Measurements from ENCODE around the gene RNF111. TPM values are rescaled to one million over a fixed set of nuclear protein-coding genes. Genes with fewer than 3 reads are reported as not detected.

RNF111 gene
- total and polyA plus RNA-seq, 10 of the 15 experiments (the other 5 are each of a cell fraction or from before 2014, with no cell fraction given), result 8.6 to 34.7 (median 15.7) TPM

DNA sequence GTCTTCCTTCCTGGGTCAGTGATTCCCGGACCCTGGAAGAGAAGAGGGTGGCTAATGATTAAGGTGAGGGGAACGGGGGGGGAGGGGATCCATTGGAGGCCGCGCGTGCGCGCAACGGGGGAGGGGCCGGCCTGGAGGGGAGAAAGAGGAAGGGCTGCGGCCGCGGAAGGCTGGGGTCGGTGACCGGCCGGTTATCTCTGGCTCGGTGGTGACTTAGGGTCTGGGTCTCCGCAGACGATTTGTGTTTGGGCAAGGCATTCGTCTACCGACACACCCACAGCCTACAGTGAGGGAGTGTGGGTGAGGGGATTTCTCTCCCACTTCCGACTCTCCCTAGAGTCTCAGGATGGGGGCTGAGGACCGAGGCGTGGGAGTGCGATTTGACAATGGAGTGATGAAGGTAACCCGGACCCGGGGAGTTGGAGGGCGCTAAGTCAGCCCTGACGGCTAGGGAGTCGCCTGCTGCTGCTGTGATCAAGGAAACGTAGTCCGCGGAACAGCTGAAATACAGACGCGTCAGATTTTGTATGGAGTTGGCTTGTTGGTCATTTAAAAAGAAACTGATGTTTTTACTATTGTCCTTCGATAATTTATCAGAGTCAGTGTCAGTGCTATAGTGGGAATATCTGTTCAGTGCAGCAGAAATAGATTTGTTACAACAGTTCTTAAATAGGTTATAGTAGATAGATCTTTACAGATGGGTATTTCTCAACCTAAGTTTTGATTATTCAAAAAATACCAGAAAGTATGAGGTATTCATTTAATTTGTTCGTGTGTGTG is 733 bp downstream of the RNF111 start (continued):
- TF ChIP-seq NR2F1 (conservative IDR thresholded peaks at IDR 0.05) (no peak), BHLHE40 (IDR thresholded peaks at IDR 0.05; ENCODE audit: borderline replicate concordance in 1 of 2, low read depth in 2 of 2, low read length in 1 of 2) (peak in 1 of 2 experiments; percentile 14; a peak in 1 of 4 replicates), EGR1 (IDR thresholded peaks at IDR 0.05; ENCODE audit: borderline replicate concordance in 1 of 2, low read depth in 2 of 2, low read length in 2 of 2) (peak in 1 of 2 experiments; percentile 56; a peak in 1 of 3 replicates), SRF (IDR thresholded peaks at IDR 0.05; ENCODE audit: low read depth in 2 of 2, low read length in 2 of 2) (no peak), RB1 (IDR thresholded peaks at IDR 0.05; ENCODE audit: borderline replicate concordance) (no peak), NR2C1 (IDR thresholded peaks at IDR 0.05) (no peak), KDM1A (IDR thresholded peaks at IDR 0.05; ENCODE audit: borderline replicate concordance) (no peak), PML (IDR thresholded peaks at IDR 0.05; ENCODE audit: low read length) (peak; percentile 51; the same call in 1 of the 2 replicates), HDGF (IDR thresholded peaks at IDR 0.05) (no peak), POLR2AphosphoS5 (IDR thresholded peaks at IDR 0.05; ENCODE audit: low read length) (no peak), GABPA (IDR thresholded peaks at IDR 0.05; ENCODE audit: low read depth) (no peak), ETV6 (conservative IDR thresholded peaks at IDR 0.05 in 1 of 2, IDR thresholded peaks at IDR 0.05 in 1 of 2; ENCODE audit: borderline replicate concordance in 1 of 2, low read depth in 1 of 2) (no peak), CEBPB (IDR thresholded peaks at IDR 0.05; ENCODE audit: borderline replicate concordance in 1 of 2, low read depth in 2 of 2, low read length in 2 of 2) (no peak), KLF5 (IDR thresholded peaks at IDR 0.05; ENCODE audit: partially characterized antibody) (no peak), SMARCA5 (IDR thresholded peaks at IDR 0.05) (no peak)
- TF ChIP-seq, protein P1, sequence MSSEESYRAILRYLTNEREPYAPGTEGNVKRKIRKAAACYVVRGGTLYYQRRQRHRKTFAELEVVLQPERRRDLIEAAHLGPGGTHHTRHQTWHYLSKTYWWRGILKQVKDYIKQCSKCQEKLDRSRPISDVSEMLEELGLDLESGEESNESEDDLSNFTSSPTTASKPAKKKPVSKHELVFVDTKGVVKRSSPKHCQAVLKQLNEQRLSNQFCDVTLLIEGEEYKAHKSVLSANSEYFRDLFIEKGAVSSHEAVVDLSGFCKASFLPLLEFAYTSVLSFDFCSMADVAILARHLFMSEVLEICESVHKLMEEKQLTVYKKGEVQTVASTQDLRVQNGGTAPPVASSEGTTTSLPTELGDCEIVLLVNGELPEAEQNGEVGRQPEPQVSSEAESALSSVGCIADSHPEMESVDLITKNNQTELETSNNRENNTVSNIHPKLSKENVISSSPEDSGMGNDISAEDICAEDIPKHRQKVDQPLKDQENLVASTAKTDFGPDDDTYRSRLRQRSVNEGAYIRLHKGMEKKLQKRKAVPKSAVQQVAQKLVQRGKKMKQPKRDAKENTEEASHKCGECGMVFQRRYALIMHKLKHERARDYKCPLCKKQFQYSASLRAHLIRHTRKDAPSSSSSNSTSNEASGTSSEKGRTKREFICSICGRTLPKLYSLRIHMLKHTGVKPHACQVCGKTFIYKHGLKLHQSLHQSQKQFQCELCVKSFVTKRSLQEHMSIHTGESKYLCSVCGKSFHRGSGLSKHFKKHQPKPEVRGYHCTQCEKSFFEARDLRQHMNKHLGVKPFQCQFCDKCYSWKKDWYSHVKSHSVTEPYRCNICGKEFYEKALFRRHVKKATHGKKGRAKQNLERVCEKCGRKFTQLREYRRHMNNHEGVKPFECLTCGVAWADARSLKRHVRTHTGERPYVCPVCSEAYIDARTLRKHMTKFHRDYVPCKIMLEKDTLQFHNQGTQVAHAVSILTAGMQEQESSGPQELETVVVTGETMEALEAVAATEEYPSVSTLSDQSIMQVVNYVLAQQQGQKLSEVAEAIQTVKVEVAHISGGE (CRISPR knock-in tag; IDR thresholded peaks at IDR 0.05), result no peak
- TF ChIP-seq, protein P2, sequence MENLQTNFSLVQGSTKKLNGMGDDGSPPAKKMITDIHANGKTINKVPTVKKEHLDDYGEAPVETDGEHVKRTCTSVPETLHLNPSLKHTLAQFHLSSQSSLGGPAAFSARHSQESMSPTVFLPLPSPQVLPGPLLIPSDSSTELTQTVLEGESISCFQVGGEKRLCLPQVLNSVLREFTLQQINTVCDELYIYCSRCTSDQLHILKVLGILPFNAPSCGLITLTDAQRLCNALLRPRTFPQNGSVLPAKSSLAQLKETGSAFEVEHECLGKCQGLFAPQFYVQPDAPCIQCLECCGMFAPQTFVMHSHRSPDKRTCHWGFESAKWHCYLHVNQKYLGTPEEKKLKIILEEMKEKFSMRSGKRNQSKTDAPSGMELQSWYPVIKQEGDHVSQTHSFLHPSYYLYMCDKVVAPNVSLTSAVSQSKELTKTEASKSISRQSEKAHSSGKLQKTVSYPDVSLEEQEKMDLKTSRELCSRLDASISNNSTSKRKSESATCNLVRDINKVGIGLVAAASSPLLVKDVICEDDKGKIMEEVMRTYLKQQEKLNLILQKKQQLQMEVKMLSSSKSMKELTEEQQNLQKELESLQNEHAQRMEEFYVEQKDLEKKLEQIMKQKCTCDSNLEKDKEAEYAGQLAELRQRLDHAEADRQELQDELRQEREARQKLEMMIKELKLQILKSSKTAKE (IDR thresholded peaks at IDR 0.05; ENCODE audit: low read depth, poor library complexity, severe bottlenecking), result no peak
- TF ChIP-seq, protein P3, sequence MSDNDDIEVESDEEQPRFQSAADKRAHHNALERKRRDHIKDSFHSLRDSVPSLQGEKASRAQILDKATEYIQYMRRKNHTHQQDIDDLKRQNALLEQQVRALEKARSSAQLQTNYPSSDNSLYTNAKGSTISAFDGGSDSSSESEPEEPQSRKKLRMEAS (IDR thresholded peaks at IDR 0.05; ENCODE audit: low read depth, low read length), result 0 out of 2 replicates have a peak, but pooled peaks have one; percentile 27
- TF ChIP-seq, protein P4, sequence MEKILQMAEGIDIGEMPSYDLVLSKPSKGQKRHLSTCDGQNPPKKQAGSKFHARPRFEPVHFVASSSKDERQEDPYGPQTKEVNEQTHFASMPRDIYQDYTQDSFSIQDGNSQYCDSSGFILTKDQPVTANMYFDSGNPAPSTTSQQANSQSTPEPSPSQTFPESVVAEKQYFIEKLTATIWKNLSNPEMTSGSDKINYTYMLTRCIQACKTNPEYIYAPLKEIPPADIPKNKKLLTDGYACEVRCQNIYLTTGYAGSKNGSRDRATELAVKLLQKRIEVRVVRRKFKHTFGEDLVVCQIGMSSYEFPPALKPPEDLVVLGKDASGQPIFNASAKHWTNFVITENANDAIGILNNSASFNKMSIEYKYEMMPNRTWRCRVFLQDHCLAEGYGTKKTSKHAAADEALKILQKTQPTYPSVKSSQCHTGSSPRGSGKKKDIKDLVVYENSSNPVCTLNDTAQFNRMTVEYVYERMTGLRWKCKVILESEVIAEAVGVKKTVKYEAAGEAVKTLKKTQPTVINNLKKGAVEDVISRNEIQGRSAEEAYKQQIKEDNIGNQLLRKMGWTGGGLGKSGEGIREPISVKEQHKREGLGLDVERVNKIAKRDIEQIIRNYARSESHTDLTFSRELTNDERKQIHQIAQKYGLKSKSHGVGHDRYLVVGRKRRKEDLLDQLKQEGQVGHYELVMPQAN (conservative IDR thresholded peaks at IDR 0.05), result no peak
- TF ChIP-seq, protein P5, sequence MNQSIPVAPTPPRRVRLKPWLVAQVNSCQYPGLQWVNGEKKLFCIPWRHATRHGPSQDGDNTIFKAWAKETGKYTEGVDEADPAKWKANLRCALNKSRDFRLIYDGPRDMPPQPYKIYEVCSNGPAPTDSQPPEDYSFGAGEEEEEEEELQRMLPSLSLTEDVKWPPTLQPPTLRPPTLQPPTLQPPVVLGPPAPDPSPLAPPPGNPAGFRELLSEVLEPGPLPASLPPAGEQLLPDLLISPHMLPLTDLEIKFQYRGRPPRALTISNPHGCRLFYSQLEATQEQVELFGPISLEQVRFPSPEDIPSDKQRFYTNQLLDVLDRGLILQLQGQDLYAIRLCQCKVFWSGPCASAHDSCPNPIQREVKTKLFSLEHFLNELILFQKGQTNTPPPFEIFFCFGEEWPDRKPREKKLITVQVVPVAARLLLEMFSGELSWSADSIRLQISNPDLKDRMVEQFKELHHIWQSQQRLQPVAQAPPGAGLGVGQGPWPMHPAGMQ (IDR thresholded peaks at IDR 0.05; ENCODE audit: borderline replicate concordance), result no peak

Data from GM12878 (cell line).